Muscle layer of duodenum (tissue), 2 donors: Measurements from ENCODE around the gene FUBP1.
"Not testable (repeated sequence)": the region's sequence is repeated elsewhere in the genome, so short reads cannot be mapped to it uniquely, and the experiment has no call there.

Experiments used
- H3K27ac ChIP-seq: one replicate; pipeline ENCODE4 v1.7.0; 2013; ENCODE audit warnings: mild to moderate bottlenecking, low read length
- H3K27me3 ChIP-seq: one replicate; pipeline ENCODE4 v1.7.0; 2013; ENCODE audit warnings: low read depth, mild to moderate bottlenecking, control low read depth, low read length
- H3K36me3 ChIP-seq, 2 donors: one replicate each; pipeline ENCODE4 v1.7.0; 2013; ENCODE audit warnings: low read length in 2 of 2, control low read depth in 1 of 2, mild to moderate bottlenecking in 1 of 2; ENCODE audit not compliant: insufficient read depth in 2 of 2, control insufficient read depth in 1 of 2
- H3K4me1 ChIP-seq, 2 donors: one replicate each; pipeline ENCODE4 v1.7.0; 2013; ENCODE audit warnings: low read length in 2 of 2, mild to moderate bottlenecking in 2 of 2, control low read depth in 1 of 2, moderate library complexity in 1 of 2; ENCODE audit not compliant: insufficient read depth in 2 of 2, control insufficient read depth in 1 of 2
- H3K4me3 ChIP-seq, 2 donors: one replicate each; pipeline ENCODE4 v1.7.0; 2013; ENCODE audit warnings: low read length in 2 of 2, low read depth in 1 of 2, mild to moderate bottlenecking in 1 of 2
- H3K9me3 ChIP-seq, 2 donors: one replicate each; pipeline ENCODE4 v1.7.0; 2013; ENCODE audit warnings: low read length in 2 of 2, control low read depth in 1 of 2, mild to moderate bottlenecking in 1 of 2; ENCODE audit not compliant: control insufficient read depth in 1 of 2
- donor health status: healthy.

The FUBP1 gene

DNA sequence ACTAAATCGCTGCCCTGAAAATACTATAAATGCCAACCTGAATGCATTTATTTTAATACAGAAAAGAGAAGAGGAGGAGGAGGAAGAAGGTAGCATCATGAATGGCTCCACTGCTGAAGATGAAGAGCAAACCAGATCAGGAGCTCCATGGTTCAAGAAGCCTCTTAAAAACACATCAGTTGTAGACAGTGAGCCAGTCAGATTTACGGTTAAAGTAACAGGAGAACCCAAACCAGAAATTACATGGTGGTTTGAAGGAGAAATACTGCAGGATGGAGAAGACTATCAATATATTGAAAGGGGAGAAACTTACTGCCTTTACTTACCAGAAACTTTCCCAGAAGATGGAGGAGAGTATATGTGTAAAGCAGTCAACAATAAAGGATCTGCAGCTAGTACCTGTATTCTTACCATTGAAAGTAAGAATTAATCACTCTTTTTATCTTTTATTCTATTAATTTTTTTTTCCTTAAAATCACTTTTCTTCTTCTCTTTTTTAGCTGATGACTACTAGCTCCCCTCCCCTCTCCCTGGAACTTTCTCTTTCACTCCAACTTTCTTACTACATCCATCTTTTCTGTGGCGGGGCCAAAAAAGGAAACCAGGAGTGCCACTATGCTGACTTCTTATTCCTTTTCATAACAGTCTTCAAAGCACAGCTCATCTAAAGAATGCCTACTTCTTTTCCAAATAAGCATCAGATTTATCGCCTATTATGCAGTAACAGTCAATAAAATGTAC, 36.3 kb downstream of the FUBP1 start:
- Histone ChIP-seq H3K27ac (no peak overlapping the region), H3K4me1 (peaks cover 0 to 6% of the 10 kb centered on the region in 2 donors), H3K36me3 (peaks cover 33 to 42% of the 10 kb centered on the region in 2 donors), H3K4me3 (no peak overlapping the region), H3K27me3 (no peaks in the 10 kb centered on the region), H3K9me3 (no peaks in the 10 kb centered on the region)

DNA sequence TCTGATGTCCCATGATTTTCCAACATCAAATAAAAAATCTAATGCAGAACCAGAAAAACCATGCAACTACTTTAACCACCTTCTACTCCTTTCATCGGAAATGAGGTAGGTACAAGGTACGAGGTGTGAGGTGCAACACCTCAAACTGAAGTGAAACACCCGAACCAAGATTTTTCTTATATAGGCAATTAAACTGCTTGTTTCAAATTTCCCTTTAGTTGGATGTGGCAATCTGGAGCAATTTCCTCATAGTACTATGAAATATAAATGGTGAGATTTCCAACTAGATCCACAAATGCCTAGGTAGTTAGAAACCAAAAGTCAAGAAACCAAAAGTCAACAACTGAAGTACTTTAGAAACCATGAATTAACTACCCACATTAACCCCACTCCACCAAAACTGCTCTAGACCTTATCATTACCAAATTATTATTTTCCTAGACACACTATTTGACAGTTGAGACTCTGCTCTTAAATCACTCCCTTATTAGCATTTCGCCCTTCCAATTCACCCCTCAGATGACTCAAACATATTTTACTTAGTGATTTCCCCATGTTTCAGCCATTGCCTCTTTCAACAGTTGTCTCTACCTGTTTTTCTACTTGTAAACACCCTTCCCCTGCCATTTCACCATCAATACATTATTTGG, 37.8 kb downstream of the FUBP1 start:
- peaks cover 19 to 44% of the 10 kb centered on the region in 2 donors for H3K36me3 ChIP-seq
- H3K4me1 ChIP-seq: no peaks in the 10 kb centered on the region
- no peak overlapping the region for H3K4me3 ChIP-seq
- H3K27me3 ChIP-seq: no peaks in the 10 kb centered on the region
- no peaks in the 10 kb centered on the region for H3K9me3 ChIP-seq
- H3K27ac ChIP-seq: no peak overlapping the region

DNA sequence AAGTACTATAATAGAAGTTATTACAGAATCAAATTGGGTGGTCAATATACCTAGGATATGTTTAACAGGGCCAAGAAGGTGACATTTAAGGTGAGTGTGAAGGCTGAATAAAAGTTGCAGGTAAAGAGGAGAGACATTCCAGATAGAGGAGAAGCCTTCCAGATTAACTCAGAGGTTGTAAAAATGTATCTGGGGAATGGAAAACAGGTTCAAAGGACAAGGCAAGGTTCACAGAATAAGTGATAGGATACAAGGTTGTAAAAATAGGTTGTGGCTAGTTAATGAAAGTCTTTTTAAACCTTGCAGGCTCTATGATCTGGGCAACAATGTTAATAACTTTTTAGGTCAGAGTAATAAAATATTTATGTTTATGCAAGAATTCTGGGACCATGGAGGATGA, 40.2 kb downstream of the FUBP1 start:
- Histone ChIP-seq H3K9me3 (no peaks in the 10 kb centered on the region), H3K36me3 (peaks cover 14 to 37% of the 10 kb centered on the region in 2 donors), H3K4me3 (no peak overlapping the region), H3K27me3 (no peaks in the 10 kb centered on the region), H3K4me1 (no peaks in the 10 kb centered on the region), H3K27ac (no peak overlapping the region)

DNA sequence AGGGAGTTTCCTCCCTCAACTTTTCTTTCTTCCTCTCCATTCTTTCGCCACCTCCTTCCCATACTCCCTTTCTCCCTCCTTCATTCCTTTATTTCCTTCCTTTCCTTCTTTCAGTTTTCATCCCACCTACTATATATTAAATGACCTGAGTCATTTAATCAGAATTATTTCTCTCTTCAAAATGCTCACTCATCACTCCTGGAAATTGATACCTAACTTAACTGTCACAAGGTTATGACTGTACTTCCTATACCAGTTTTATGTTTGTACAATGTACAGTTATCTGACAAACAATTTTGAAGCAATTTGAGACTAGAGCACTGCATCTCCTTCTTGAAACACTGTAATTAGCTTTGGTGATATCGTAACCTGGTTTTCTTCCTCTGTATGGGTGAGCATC, 49.1 kb downstream of the FUBP1 start:
- Histone ChIP-seq H3K27ac (no peak overlapping the region), H3K27me3 (no peaks in the 10 kb centered on the region), H3K9me3 (no peaks in the 10 kb centered on the region), H3K4me1 (no peaks in the 10 kb centered on the region), H3K4me3 (no peak overlapping the region), H3K36me3 (peaks cover 15 to 35% of the 10 kb centered on the region in 2 donors)

DNA sequence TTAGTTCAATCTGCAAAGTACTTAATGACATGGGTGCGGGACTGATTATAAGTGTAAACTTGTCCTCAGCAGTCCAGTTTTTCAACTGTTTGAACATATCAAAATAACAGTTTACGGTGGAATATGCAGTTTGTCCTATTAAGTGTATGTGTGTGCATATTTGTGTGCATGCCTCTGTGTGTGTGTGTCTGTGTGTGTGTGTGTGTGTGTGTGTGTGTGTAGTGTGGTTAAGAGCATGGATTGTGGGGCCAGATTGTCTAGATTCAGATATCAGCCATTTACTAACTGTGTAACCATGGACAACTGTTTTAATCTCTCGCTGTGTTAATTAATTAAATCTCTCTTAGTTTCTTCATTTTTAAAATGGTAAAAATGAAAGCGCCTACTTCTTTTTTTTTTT, 51.5 kb downstream of the FUBP1 start:
- peak overlapping the region in 1 of 2 donors; percentile 12 for H3K4me3 ChIP-seq
- no peaks in the 10 kb centered on the region for H3K4me1 ChIP-seq
- no peaks in the 10 kb centered on the region for H3K27me3 ChIP-seq
- H3K27ac ChIP-seq: no peak overlapping the region
- no peaks in the 10 kb centered on the region for H3K9me3 ChIP-seq
- H3K36me3 ChIP-seq: peaks cover 11 to 28% of the 10 kb centered on the region in 2 donors

DNA sequence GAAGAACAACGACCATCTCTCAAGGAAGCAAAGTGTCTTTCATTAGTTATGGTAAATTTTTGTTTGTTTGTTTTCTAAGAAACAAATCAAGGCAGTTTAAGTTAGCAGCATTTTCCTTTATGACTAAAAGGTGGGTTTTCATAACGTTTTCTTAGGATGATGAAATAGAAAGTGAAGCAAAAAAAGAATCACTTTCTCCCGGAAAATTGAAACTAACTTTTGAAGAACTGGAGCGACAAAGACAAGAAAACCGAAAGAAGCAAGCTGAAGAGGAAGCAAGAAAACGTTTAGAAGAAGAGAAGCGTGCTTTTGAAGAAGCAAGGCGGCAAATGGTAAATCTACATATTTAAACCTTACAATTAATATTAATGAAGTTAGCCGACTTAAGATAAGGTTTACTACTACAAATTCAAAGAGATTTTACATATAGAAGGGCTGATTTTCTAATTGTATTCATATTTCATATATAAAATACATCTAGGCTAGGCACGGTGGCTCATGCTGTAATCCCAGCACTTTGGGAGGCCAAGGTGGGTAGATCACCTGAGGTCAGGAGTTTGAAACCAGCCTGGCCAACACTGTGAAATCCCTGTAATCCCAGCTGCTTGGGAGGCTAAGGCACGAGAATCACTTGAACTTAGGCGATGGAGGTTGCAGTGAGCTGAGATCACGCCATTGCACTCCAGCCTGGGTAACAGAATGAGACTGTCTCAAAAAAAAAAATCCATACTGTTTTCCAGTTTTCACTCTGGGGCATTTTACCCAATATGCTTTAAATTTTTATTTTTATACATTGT, 52.1 kb downstream of the FUBP1 start:
- Histone ChIP-seq H3K4me3 (peak overlapping the region in 1 of 2 donors; percentile 37), H3K36me3 (peaks cover 11 to 28% of the 10 kb centered on the region in 2 donors), H3K9me3 (no peaks in the 10 kb centered on the region), H3K4me1 (no peaks in the 10 kb centered on the region), H3K27ac (no peak overlapping the region), H3K27me3 (no peaks in the 10 kb centered on the region)

DNA sequence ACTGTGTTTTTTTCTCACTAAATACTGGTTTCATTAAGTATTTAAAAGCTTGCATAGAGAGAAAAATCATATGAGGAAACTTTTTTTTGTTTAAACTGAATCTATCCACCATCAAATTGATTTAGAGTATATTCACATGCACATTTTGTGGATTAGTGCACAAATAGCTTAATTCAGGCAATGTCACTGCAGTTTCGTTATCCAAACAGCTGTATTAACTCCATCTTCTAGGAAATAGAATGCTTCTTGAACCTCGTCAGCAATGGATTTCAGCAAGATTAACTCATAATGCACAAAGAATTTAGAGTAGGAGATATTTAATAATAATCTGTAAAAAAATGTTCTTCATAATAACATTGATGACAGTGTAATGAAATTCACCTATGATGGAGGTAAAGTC, 52.9 kb downstream of the FUBP1 start:
- Histone ChIP-seq H3K4me3 (no peak overlapping the region), H3K27me3 (no peaks in the 10 kb centered on the region), H3K27ac (no peak overlapping the region), H3K4me1 (no peaks in the 10 kb centered on the region), H3K9me3 (no peaks in the 10 kb centered on the region), H3K36me3 (peaks cover 11 to 35% of the 10 kb centered on the region in 2 donors)

DNA sequence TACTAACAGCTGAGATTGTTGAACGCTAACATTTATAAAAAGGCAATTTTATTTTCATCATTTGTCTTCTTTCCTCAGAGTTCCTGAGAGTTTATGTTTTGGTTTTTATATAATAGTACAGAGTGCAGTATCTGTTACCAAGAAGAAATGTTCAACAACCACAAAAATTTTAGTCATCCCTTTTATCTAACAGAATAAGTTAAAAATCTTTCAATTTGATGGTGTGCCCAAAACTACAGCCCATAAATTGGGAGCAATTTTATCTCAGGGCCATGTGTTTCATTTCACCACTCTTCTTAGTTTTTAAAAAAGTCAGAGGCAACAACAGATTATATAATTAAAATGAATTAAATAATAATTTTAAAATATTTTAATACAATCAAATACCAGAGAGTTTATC, 53.4 kb downstream of the FUBP1 start:
- Histone ChIP-seq H3K27ac (no peak overlapping the region), H3K27me3 (no peaks in the 10 kb centered on the region), H3K4me1 (no peaks in the 10 kb centered on the region), H3K4me3 (no peak overlapping the region), H3K9me3 (no peaks in the 10 kb centered on the region), H3K36me3 (peaks cover 11 to 34% of the 10 kb centered on the region in 2 donors)

DNA sequence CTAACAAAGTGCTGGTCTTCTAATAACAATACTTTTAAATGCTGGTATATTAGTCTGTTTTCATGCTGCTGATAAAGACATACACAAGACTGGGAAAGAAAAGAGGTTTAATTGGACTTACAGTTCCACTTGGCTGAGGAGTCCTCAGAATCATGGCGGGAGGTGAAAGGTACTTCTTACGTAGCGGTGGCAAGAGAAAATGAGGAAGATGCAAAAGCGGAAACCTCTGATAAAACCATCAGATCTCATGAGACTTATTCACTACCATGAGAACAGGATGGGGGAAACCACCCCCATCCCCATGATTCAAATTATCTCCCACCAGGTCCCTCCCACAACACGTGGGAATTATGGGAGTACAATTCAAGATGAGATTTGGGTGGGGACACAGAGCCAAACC, 60.0 kb downstream of the FUBP1 start:
- peaks cover 9 to 36% of the 10 kb centered on the region in 2 donors for H3K36me3 ChIP-seq
- H3K27me3 ChIP-seq: not testable (repeated sequence)

DNA sequence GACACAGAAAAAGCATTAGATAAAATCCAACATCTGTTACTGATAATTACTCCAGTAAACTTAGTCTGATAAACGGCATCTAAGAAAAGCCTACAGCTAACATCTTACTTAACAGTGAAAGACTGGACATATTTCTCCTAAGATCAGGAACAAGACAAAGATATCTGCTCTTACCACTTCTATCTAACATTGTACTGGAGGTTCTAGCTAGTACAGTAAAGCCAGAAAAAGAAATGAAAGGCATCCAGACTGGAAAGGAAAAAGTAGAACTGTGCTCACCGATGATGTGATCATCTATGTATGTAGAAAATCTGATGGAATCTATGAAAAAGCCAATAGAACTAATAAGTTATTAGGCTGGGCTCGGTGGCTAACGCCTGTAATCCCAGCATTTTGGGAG, 68.8 kb downstream of the FUBP1 start:
- Histone ChIP-seq H3K27ac (no peak overlapping the region), H3K36me3 (no peaks in the 10 kb centered on the region), H3K27me3 (no peaks in the 10 kb centered on the region), H3K9me3 (no peaks in the 10 kb centered on the region), H3K4me3 (no peak overlapping the region), H3K4me1 (no peaks in the 10 kb centered on the region)

More for the DNA sequence above, 60.0 kb downstream of the FUBP1 start:
- H3K9me3 ChIP-seq, H3K27ac ChIP-seq, H3K4me1 ChIP-seq, H3K4me3 ChIP-seq: not testable (repeated sequence)

DNA sequence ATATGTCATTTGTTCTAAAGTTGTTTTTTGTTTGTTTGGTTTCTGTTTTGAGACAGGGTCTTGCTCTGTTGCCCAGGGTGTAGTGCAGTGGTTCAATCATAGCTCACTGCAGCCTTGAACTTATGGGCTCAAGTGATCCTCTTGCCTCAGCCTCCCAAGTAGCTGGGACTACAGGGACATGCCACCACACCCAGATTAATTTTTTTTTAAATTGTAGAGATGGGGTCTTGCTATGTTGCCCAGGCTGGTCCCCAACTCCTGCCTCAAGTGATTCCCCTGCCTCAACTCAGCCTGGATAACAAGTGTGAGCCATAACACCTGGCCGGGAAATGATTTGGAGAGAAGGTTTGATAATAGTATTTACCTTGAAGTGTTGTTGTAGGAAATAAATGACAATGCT, 72.2 kb downstream of the FUBP1 start:
- Histone ChIP-seq H3K36me3 (no peaks in the 10 kb centered on the region), H3K27ac (no peak overlapping the region), H3K4me3 (no peak overlapping the region), H3K27me3 (no peaks in the 10 kb centered on the region), H3K9me3 (no peaks in the 10 kb centered on the region), H3K4me1 (no peaks in the 10 kb centered on the region)
